ENCODE results near the gene GNB4. TPM values are rescaled to one million over a fixed set of nuclear protein-coding genes. Genes with fewer than 3 reads are reported as not detected.

The GNB4 gene
- polyA plus RNA-seq, 4 donors, result 23.8 to 31.4 (median 29.3) TPM

DNA sequence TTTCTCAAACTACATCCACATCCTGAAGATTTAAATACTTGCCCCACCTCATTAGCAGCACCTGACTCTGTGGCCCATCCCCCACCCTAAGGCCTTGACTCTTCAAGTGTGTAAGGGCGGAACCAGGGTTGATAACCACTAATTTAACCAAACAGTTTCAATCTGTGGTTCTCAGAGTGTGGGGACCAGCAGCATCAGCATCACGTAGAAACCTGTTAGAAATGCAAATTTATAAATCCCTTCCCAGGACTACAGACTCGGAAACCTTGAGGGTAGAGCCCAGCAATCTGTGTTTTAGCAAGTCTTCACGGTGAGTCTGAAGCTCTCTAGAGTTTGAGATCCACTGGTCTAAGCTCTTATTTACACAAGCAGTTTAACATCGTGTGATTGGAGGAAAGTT lies 12.4 kb downstream of the GNB4 start:
- DNase-seq (ENCODE audit: low read depth in 4 of 4, low spot score in 2 of 4), result no peak

- no peak for DNase-seq (ENCODE audit: low read depth in 4 of 4, low spot score in 2 of 4)
Measured at GRCh38 chr3:179436517-179436916, 14.8 kb downstream of the GNB4 start.

DNA sequence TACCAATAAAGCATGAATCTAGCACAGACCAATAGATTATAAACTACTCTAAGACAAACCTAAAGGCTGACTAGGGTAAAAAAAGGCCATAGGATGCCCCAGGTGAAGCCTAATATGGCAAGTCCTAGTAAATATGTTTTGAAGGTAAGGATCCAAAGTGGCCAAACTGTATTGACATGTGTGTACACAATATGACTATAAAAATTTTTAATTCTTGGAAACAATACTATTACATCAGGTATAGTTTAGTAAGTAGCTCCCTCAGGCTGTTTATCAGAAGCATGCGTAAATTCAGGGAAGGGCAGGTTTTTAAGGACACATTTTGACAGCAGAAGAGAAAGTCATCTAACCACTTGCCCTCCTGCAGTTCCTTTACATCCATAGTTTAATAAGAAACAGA lies 18.8 kb downstream of the GNB4 start:
- no peak for DNase-seq (ENCODE audit: low read depth in 4 of 4, low spot score in 2 of 4)

DNA sequence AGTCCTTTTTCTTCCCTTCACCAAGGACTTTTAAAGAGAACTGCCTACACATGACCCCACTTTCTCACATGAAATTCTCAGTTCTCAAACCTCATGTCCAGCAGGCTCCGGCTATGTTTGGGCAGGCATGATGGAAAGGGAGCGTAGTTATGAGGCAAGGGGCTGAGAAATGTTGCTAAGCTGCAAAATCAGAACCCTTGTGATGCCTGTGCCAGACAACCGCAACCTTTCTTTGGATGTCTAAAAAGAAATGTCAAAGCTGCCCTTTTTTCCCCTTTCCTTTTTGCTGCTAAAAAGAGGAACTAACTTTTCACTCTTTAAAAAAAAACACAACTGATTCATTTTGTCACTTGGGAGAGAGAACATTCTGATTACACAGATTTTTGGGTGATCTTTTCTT lies 19.2 kb downstream of the GNB4 start:
- DNase-seq (ENCODE audit: low read depth in 4 of 4, low spot score in 2 of 4), result no peak

DNA sequence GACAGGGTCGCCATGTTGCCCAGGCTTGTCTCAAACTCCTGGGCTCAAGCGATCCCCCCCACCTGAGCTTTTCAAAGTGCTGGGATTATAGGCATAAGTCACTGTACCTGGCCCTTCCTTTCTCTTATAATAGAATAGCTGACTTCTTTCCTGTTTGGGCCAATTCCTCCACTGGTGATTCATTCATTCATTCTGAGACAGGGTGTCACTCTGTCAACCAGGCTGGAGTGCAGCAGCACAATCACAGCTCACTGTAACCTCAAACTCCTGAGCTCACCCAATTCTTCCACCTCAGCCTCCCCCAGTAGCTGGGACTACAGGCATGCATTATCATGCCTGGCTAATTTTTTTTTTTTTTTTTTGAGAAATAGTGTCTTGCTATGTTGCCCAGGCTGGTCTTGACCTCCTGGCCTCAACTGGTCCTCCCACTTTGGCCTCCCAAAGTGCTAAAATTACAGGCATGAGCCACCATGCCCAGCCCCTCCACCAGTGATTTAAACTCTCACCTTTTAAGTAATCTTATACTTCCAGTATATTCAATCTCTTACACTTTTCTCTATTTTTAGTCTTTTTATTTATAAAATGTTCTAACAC lies 20.9 kb downstream of the GNB4 start:
- DNase-seq (ENCODE audit: low read depth in 4 of 4, low spot score in 2 of 4), result no peak

DNA sequence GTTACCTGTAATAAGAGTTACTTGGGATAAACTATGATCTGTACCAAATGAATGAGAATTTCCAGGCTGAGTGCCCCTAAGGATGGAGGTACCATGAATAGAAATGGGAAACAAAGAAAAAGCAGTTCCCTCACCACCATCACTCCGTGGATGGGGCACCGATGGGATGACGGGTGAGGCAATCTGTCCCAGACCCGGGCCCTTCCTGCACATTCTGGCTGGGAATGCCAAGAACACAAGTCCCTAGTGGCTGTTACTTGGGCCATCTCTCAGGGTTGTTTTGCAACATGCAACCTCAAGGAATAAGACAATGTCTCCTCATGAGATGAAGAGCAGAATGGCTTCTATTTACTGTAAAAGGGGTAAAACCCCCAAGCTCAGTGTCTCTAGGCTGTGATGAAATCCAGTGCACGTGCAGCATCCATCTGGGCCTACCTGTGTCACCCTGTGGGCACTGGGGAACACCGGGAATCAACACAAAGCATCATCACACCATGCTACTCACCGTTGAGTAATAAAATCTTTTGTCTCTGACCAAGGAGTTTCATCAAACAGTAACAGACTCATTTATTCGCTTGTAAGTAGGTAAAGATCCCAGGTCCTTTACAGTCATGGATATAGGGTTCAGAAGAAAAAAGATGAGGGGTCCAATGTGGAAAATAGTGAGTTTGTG lies 22.3 kb downstream of the GNB4 start:
- no peak for DNase-seq (ENCODE audit: low read depth in 4 of 4, low spot score in 2 of 4)

- DNase-seq (ENCODE audit: low read depth in 4 of 4, low spot score in 2 of 4), result no peak
Measured at GRCh38 chr3:179425075-179425474, 26.2 kb downstream of the GNB4 start.

GRCh38 chr3:179421500-179421899 lies 29.8 kb downstream of the GNB4 start:
- DNase-seq (ENCODE audit: low read depth in 4 of 4, low spot score in 2 of 4), result no peak

GRCh38 chr3:179418610-179419009 lies 32.7 kb downstream of the GNB4 start:
- DNase-seq (ENCODE audit: low read depth in 4 of 4, low spot score in 2 of 4), result no peak

GRCh38 chr3:179416681-179417080 lies 34.6 kb downstream of the GNB4 start:
- DNase-seq (ENCODE audit: low read depth in 4 of 4, low spot score in 2 of 4), result no peak

DNA sequence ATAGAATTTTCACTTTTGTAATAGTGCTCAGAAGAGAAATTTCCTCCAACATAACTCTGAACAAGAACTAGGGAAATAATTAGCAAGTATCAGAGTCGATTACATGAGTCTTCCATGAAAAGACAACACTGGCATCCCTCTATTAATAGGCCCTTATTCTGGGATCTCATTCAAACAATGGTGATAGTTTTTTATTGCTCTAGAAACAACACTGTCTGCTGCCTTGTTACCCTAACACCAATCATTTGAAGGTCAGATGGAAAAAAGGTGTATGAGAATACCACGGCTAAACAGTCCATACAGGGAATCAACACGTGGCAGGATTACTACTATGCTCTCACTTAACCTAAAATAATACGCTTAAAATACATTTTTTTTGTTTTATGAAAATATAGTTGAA lies 35.9 kb downstream of the GNB4 start:
- DNase-seq (ENCODE audit: low read depth in 4 of 4, low spot score in 2 of 4), result no peak

- no peak for DNase-seq (ENCODE audit: low read depth in 4 of 4, low spot score in 2 of 4)
Measured at GRCh38 chr3:179414804-179415203, 36.5 kb downstream of the GNB4 start.

- DNase-seq (ENCODE audit: low read depth in 4 of 4, low spot score in 2 of 4), result no peak
Measured at GRCh38 chr3:179410999-179411398, 40.3 kb downstream of the GNB4 start.

GRCh38 chr3:179410331-179410730 lies 40.9 kb downstream of the GNB4 start:
- DNase-seq (ENCODE audit: low read depth in 4 of 4, low spot score in 2 of 4), result no peak

DNA sequence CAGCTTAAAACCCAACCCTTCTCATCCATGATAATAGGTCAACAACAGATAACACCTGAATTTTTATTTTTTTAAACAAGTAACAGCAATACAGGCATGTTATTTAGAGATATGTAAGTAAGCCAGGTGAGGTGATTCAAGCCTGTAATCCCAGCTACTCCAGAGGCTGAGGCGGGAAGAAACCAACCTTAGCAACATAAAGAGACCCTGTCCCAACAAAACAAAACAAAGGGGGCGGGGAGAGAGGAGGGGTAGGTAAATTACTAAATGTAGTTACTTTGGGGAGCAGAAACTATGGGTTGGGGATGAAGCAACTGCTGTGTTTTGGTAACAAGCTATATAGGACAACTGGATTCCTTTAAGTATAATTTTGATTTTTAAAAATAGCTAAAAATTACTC lies 47.0 kb downstream of the GNB4 start:
- DNase-seq (ENCODE audit: low read depth in 4 of 4, low spot score in 2 of 4), result no peak

DNA sequence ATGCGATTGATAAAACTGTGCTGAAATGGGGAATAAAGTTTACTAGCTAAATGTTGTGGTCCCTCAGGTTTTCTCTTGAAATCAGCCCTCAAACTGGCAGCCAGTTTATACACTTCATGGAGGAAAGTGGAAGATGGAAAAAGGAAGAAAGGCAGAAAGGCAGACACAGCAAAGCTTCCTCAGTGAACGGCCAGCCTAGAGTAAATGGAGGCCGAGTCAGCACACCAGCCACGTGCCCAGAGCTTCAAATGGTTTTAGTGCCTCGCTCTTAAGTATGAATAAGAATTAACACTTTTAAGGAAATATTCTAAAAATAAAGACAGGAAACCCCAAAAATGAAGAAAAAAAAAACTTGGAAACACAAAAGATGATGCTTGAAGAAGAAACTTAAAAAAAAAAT lies 48.3 kb downstream of the GNB4 start:
- no peak for DNase-seq (ENCODE audit: low read depth in 4 of 4, low spot score in 2 of 4)

DNA sequence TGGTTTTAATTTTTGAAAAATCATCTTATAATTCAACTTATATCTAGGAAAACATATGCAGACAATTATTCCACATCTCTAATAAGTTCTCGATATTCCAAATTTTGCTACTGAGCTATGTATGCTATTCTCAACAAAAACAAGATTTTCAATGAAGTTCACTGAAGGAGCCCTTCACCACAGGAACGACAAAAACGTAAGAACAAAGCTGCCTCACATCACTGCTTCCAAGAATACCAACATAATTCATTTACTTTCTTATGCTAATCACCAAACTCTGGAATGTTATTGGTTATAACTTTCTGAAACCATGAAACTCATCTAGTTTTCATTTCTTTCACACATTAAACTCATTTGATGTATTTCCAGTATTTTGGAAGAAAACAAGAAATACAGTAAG lies 49.7 kb downstream of the GNB4 start:
- DNase-seq (ENCODE audit: low read depth in 4 of 4, low spot score in 2 of 4), result no peak

GRCh38 chr3:179398574-179399231 lies 52.6 kb downstream of the GNB4 start:
- no peak for DNase-seq (ENCODE audit: low read depth in 4 of 4, low spot score in 2 of 4)

- no peak for DNase-seq (ENCODE audit: low read depth in 4 of 4, low spot score in 2 of 4)
Measured at GRCh38 chr3:179391906-179392305, 59.4 kb downstream of the GNB4 start.

- DNase-seq (ENCODE audit: low read depth in 4 of 4, low spot score in 2 of 4), result no peak
Measured at GRCh38 chr3:179376474-179376873, 74.8 kb downstream of the GNB4 start.

GRCh38 chr3:179375091-179375999 lies 75.9 kb downstream of the GNB4 start:
- DNase-seq (ENCODE audit: low read depth in 4 of 4, low spot score in 2 of 4), result no peak
